Ectodermal cell (in vitro differentiated cells): ENCODE results near the gene SMO.
"Not testable (repeated sequence)": the region's sequence is repeated elsewhere in the genome, so short reads cannot be mapped to it uniquely, and the experiment has no call there.

ENCODE experiments used
- H3K27ac ChIP-seq: 2 replicates; pipeline ENCODE4 v1.7.0; 2013; ENCODE audit warnings: mild to moderate bottlenecking, low read depth, low read length; ENCODE audit not compliant: insufficient read depth, poor library complexity, severe bottlenecking
- H3K27me3 ChIP-seq: 2 replicates; pipeline ENCODE4 v1.7.0; 2013; ENCODE audit warnings: mild to moderate bottlenecking, low read length; ENCODE audit not compliant: insufficient read depth, control insufficient read depth, poor library complexity, severe bottlenecking
- H3K36me3 ChIP-seq: one replicate; pipeline ENCODE4 v1.7.0; 2013; ENCODE audit warnings: low read length; ENCODE audit not compliant: control insufficient read depth, insufficient read depth
- H3K4me1 ChIP-seq: one replicate; pipeline ENCODE4 v1.7.0; 2013; ENCODE audit warnings: low read length; ENCODE audit not compliant: control insufficient read depth, insufficient read depth
- H3K4me3 ChIP-seq: 2 replicates; pipeline ENCODE4 v1.7.0; 2013; ENCODE audit warnings: low read depth, low read length, control low read depth; ENCODE audit not compliant: insufficient read depth
- H3K9me3 ChIP-seq: 2 replicates; pipeline ENCODE4 v1.7.0; 2013; ENCODE audit warnings: mild to moderate bottlenecking, low read length, moderate library complexity; ENCODE audit not compliant: control insufficient read depth
- WGBS, 2 experiments: methylation state at CpG; one replicate each; pipeline ENCODE4 v1.1.7; 2013; ENCODE audit warnings: missing lambda C conversion rate in 2 of 2; 5-methylcytosine and 5-hydroxymethylcytosine counted together

SMO gene

DNA sequence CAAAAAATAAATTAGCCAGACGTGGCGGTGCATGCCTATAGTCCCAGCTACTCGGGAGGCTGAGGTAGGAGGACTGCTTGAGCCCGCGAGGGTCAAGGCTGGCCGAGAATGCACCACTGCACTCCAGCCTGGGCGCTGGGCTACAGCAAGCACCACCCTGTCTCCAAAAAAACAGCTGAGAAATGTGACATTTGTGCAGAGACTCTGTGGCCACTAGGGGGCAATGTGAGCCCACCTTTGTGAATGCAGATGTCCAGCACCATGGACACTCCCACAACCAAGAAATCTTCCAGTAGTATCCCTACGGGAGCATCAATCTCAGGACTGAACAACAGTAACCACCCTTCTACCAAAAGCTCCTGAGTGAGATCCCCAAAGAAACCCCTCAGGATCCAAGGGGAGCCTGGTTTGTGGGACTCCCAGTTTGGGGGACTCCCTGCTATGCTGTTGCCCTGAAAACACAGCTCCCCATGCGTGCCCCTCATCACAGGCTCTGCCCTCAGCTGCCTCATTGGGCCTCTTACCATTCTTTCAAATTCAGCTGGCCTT lies 30.2 kb downstream of the SMO start:
- Histone ChIP-seq H3K4me1 (no peaks in the 10 kb centered on the region), H3K4me3 (no peak overlapping the region), H3K36me3 (peaks cover 8% of the 10 kb centered on the region), H3K27ac (no peak overlapping the region), H3K9me3 (no peaks in the 10 kb centered on the region), H3K27me3 (no peaks in the 10 kb centered on the region)
- WGBS, 2 experiments = 24 to 29% methylated on average over 9 of the region's 9 CpGs

DNA sequence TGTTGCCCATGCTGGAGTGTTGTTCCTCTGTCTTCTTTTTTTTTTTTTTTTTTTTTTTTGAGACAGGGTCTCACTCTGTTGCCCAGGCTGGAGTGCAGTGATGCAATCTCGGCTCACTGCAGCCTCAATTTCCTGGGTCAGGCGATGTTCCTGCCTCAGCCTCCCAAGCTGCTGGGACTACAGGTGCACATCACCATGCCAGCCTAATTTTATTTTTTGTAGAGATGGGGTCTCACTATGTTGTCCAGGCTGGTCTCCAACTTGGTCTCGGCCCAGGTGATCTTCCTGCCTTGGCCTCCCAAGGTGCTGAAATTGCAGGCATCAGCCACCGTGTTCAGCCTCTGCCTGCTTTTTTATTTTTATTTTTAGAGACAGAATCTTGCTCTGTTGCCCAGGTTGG lies 30.7 kb downstream of the SMO start:
- H3K36me3 ChIP-seq, H3K4me1 ChIP-seq, H3K27ac ChIP-seq, H3K9me3 ChIP-seq, H3K4me3 ChIP-seq, H3K27me3 ChIP-seq: not testable (repeated sequence)
- 92% methylated on average over 4 of the region's 4 CpGs for WGBS, 2 experiments

DNA sequence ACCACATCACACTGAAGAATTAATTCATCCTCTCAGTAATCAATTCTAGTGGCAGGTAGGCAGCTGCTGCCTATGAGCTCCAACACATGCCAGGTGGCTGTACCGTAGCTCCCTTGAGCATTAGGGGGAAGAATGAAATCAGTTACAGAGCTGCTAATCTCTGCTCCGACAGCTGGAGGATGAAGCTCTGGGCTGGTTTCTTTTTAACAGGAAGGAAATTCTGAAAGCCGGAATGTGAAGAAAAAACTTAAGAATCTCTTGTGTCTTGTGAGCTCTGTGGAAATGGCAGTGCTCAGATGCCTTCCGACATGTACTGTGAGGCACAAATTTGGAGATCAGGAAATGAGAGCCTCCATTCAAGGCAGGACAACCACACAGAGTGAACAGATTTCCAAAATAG lies 33.6 kb downstream of the SMO start:
- no peaks in the 10 kb centered on the region for H3K27me3 ChIP-seq

DNA sequence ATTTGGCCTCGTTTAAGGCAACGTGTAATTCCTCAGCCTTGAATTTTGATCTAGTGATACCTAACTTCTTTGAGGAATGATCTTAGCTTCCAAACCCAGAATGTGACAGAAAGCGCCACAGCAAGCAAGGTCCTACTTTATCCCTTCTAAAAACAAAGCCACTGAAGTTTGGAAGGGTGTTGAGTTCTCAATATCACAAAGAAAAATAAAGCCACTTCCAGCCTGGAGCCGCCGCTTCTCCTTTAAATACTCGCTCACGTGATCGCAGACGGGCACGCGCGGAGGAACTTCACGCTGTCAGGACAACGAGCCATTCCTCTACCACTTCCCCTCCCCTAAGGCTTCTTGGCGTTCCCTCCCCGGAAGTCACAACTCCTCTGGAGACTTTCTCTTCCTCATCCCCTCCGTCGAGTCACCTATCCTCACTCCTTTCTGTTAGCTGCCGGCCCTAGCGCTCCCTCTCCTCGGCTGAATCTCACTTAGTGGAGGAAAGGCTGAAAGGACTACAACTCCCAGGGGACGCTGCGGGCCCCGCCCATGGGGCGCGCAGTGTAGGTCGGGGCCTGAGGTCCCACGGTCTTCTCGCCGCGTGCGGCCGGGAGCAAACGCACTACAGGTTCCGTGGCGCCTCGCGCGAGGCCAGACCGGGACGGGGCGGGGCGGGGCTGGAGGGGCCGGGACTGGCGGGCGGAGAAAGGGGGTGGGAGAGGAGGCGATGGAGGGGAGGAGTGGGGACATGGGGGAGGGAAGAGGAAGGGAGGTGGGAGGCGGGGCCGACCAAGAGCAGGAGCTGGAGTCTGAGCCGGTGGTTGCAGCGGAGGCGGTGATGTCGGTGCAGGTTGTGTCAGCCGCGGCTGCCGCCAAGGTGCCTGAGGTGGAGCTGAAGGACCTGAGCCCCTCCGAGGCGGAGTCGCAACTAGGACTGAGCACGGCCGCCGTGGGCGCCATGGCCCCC lies 36.1 kb downstream of the SMO start, which contains the start of gene AHCYL2:
AHCYL2 (plus strand) TSS at position 780 of the 955 bp plus-strand sequence.
- peaks cover 5% of the 10 kb centered on the region for H3K4me1 ChIP-seq
- H3K27me3 ChIP-seq = no peaks in the 10 kb centered on the region
- H3K9me3 ChIP-seq = no peaks in the 10 kb centered on the region
- peak within 1 kb of the TSS; percentile 85 for H3K27ac ChIP-seq
- H3K4me3 ChIP-seq = peak within 1 kb of the TSS; percentile 58
- 1% methylated on average over 63 of the region's 63 CpGs for WGBS, 2 experiments
- H3K36me3 ChIP-seq = no peaks in the 10 kb centered on the region

More for the DNA sequence above, 33.6 kb downstream of the SMO start:
- Histone ChIP-seq H3K27ac (no peak overlapping the region), H3K36me3 (no peaks in the 10 kb centered on the region), H3K9me3 (no peaks in the 10 kb centered on the region), H3K4me1 (peaks cover 5% of the 10 kb centered on the region), H3K4me3 (no peak overlapping the region)
- 86 to 90% methylated on average over 4 of the region's 4 CpGs for WGBS, 2 experiments

DNA sequence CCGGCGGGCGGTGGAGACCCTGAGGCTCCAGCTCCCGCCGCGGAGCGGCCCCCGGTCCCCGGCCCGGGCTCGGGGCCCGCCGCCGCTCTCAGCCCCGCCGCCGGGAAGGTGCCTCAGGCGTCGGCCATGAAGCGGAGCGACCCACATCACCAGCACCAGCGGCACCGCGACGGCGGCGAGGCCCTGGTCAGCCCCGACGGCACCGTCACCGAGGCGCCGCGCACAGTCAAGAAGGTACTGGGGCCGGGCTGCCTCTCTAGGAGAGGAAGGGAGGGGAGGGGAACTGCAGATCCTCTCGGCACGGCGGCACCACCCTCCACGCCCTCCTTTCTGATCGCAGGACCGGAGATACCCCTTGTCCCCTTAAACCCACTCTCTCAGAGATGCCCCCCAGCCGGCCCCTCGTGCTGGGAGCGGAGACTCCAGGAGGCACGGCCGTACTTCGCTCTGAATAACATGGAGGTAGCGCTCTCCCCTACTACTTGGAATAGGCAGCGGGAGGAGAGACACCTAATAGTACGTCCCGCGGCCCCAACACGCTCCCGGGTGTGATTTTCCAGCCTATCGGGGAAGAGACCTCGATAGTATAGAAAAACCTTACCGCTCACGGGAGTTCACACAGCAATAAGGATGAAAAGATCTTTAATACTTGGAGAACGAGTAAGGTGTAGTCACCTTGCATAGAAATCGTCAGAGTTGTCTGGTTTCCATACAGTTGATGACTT lies 36.9 kb downstream of the SMO start:
- H3K36me3 ChIP-seq = no peaks in the 10 kb centered on the region
- no peaks in the 10 kb centered on the region for H3K27me3 ChIP-seq
- H3K4me1 ChIP-seq = peaks cover 5% of the 10 kb centered on the region
- WGBS, 2 experiments = 0% methylated on average over 60 of the region's 60 CpGs
- H3K27ac ChIP-seq = peak overlapping the region; percentile 78
- peak overlapping the region; percentile 58 for H3K4me3 ChIP-seq
- no peaks in the 10 kb centered on the region for H3K9me3 ChIP-seq

DNA sequence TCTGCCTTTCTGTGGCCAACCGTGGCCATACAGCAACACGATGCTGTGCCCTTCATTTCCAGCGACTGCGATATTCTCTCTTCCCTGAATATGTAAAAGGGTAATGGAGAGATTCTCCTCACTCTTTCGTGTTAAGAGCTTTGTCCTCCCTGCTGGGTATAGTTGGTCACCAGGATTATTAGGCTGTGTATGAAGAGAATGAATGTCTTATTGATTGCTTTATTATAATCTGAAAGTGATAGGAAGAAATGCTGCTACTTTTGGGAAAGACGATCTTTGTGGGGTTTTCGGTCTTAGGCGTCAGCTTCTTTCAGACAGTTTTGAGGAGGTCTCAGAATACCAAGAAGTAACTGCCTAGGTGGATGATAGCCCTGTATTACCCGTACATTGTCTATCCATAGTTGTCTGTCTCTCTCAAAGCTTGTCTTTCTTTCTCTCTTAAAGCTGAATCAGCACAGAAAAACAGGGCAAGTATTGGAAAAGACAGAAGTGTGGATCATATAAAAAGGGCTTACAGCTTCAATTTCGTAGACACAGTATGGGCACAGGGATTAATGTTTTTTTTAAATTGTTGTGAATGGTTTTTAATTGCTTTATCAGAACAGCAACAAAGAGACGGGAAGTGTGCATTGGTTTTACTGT lies 37.6 kb downstream of the SMO start:
- no peaks in the 10 kb centered on the region for H3K9me3 ChIP-seq
- H3K27ac ChIP-seq = no peak overlapping the region
- H3K4me1 ChIP-seq = peaks cover 5% of the 10 kb centered on the region
- 18 to 21% methylated on average over 11 of the region's 11 CpGs for WGBS, 2 experiments
- no peaks in the 10 kb centered on the region for H3K27me3 ChIP-seq
- H3K36me3 ChIP-seq = no peaks in the 10 kb centered on the region
- peak overlapping the region; percentile 58 for H3K4me3 ChIP-seq

DNA sequence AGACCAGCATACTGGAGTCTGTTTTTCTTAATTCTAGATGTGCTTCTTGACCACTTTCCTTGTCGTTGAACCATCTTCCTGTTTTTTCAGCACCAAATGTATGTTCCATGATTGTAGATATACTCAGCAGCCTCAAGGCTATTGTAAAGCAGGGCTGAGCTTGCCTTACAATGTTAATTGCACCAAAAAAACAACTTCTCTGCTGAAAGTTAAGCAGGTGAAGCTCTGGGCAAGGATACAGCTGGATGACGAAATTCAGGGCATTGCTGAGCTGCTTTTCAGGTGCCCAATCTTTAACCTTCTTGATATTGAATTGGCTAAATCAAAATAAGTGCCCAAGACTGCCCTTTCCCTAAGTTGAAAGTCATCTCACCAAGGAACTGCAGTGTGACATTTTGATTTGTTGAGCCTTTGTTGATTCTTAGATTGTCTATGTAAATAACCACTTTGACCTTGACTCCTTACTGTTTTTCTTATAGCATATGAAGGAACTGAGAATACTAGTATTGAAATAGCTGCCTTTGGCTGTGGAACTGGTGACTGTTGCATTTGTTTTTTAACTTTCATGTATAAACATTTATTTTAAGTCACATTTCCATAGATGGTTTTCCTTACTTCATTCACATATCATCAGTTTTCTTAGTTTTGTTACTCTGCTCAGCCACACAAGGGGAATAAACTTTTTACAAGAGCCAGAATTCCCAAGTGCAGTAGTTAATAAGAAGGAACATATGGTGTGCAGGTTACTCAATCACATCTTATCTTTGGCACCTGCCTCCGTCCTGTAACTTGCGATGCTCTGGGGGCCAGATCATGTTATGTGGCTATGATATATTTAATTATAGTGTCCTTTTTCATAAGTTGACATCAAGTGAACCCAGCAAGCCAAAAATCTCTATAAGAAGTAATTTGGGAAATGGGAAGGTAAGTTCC lies 39.5 kb downstream of the SMO start:
- Histone ChIP-seq H3K27ac (no peak overlapping the region), H3K36me3 (no peaks in the 10 kb centered on the region), H3K9me3 (no peaks in the 10 kb centered on the region), H3K4me3 (no peak overlapping the region), H3K27me3 (no peaks in the 10 kb centered on the region), H3K4me1 (peaks cover 5% of the 10 kb centered on the region)
- 94 to 97% methylated on average over 4 of the region's 4 CpGs for WGBS, 2 experiments

DNA sequence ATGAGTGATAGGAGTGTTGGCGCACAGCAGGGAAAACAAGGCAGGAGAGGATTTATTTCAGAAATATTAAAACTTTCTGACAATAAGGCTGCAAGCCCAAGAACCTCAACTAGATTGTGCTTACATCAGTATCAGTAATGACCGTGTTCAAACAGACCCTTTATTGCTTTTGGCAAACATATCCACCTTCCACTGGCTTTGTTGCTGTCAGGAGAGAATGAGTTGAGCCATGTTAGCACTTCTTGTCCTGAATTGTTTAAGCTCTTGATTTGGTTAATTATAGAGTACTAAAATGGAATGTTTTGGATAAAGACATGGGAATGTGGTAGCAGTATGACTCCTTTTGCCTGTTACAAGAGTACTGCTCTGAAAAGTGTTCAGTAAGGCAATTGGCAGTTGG lies 40.2 kb downstream of the SMO start:
- Histone ChIP-seq H3K4me3 (no peak overlapping the region), H3K27ac (no peak overlapping the region), H3K4me1 (peaks cover 5% of the 10 kb centered on the region), H3K27me3 (no peaks in the 10 kb centered on the region), H3K36me3 (no peaks in the 10 kb centered on the region), H3K9me3 (no peaks in the 10 kb centered on the region)
- WGBS, 2 experiments = 88 to 98% methylated on average over 2 of the region's 2 CpGs

DNA sequence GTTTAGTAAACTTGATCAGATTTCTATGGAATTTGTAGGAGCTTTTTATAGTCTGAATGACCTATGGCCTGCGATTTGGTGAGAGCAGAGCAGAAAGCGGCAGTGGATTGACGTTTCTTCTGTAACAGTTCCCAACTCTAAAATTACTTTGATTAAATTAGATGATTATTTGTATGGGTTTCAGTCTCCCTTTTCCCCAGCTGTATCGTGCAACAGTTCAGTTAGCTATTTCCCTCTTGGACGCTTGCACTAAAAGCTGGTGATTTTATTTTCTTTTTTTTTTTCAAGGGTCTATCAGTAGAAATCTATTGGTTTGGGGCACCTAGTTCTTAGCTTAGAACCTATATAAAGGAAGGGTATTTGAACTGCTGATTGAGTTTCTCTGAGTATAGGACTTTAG lies 43.2 kb downstream of the SMO start:
- Histone ChIP-seq H3K4me1 (no peaks in the 10 kb centered on the region), H3K36me3 (no peaks in the 10 kb centered on the region), H3K27me3 (no peaks in the 10 kb centered on the region), H3K4me3 (no peak overlapping the region), H3K27ac (no peak overlapping the region), H3K9me3 (no peaks in the 10 kb centered on the region)
- WGBS, 2 experiments = 96 to 97% methylated on average over 5 of the region's 5 CpGs
